DOHH2 (cell line): ENCODE data around the gene FGFR1OP2.

Source experiments
- H3F3A ChIP-seq: fragments of 200-600 bp; sonication (generic), shearing (Covaris generic); 2 replicates; pipeline ENCODE4 v1.6.0; 2016; ENCODE audit warnings: antibody characterized with exemption, mild to moderate bottlenecking; ENCODE audit not compliant: control insufficient read depth, insufficient read depth
- H3K27ac ChIP-seq: fragments of 200-600 bp; sonication (generic); 2 replicates; pipeline ENCODE4 v1.5.1; 2014; ENCODE audit warnings: low read depth, mild to moderate bottlenecking, low read length, moderate library complexity
- H3K27me3 ChIP-seq: fragments of 200-600 bp; sonication (generic); 2 replicates; pipeline ENCODE4 v1.6.1; 2014; ENCODE audit warnings: mild to moderate bottlenecking, low read length, mixed read lengths; ENCODE audit not compliant: control insufficient read depth
- H3K36me3 ChIP-seq: fragments of 200-600 bp; sonication (generic); 2 replicates; pipeline ENCODE4 v1.6.1; 2014; ENCODE audit warnings: mild to moderate bottlenecking, low read length, moderate library complexity, mixed read lengths; ENCODE audit not compliant: control insufficient read depth
- H3K4me1 ChIP-seq: fragments of 200-600 bp; sonication (generic); 2 replicates; pipeline ENCODE4 v1.6.1; 2014; ENCODE audit warnings: mild to moderate bottlenecking, low read length, mixed read lengths; ENCODE audit not compliant: control insufficient read depth
- H3K4me2 ChIP-seq: fragments of 200-600 bp; sonication (generic); 2 replicates; pipeline ENCODE4 v1.6.0; 2014; ENCODE audit warnings: mild to moderate bottlenecking, low read length, moderate library complexity
- H3K4me3 ChIP-seq: fragments of 200-600 bp; sonication (generic); 2 replicates; pipeline ENCODE4 v1.5.1; 2014; ENCODE audit warnings: mild to moderate bottlenecking, low read length, mixed read lengths
- H3K79me2 ChIP-seq: fragments of 200-600 bp; sonication (generic); 2 replicates; pipeline ENCODE4 v1.6.1; 2014; ENCODE audit warnings: mild to moderate bottlenecking, low read length, mixed read lengths; ENCODE audit not compliant: control insufficient read depth
- H3K9me2 ChIP-seq: fragments of 200-600 bp; sonication (generic); replicated peaks from 2 replicates; pipeline ENCODE4 v1.6.1; 2014; ENCODE audit warnings: mild to moderate bottlenecking, low read length, mixed read lengths; ENCODE audit not compliant: control insufficient read depth
- H3K9me3 ChIP-seq: fragments of 200-600 bp; sonication (generic); 2 replicates; pipeline ENCODE4 v1.6.1; 2014; ENCODE audit warnings: antibody characterized with exemption, low read length, mixed read lengths; ENCODE audit not compliant: control insufficient read depth, insufficient read depth
- H4K20me1 ChIP-seq: fragments of 200-600 bp; sonication (generic); 2 replicates; pipeline ENCODE4 v1.6.0; 2014; ENCODE audit warnings: low read depth, mild to moderate bottlenecking, antibody characterized with exemption, low read length, moderate library complexity; ENCODE audit not compliant: control insufficient read depth, insufficient read depth
- EZH2phosphoT487 ChIP-seq: fragments of 200-600 bp; sonication (generic); IDR thresholded peaks from 2 replicates; pipeline ENCODE4 v1.6.1; 2017; ENCODE audit warnings: borderline replicate concordance, mild to moderate bottlenecking, antibody characterized with exemption, low read length, moderate library complexity, mixed read lengths
- TF ChIP-seq, protein P1 (sequence below): fragments of 200-600 bp; sonication (generic); IDR thresholded peaks from one replicate; pipeline ENCODE4 v1.5.1; 2014; ENCODE audit warnings: antibody characterized with exemption, mild to moderate bottlenecking, low read depth, low read length; ENCODE audit not compliant: poor library complexity, severe bottlenecking

FGFR1OP2 gene

DNA sequence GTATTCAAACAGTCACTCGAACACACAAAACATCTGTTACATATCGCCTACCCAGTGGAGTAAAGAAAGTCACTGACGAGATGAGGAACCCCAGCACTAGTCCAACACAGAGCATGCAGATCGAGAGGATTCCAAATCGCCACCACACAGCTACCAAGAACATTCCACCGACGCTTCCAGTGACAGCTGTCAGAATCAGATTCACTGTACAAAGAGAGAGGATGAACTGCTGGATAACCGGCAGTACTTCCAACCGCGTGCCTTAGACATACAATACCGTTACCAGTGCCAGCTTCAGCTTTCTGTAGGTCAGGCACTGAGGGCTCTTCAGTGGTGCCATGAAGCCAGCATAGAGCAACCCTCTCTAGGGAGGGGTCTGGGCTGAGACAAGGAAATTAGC is 41.5 kb downstream of the FGFR1OP2 start:
- Histone ChIP-seq H3K9me2 (no peaks in the 10 kb centered on the region), H3K79me2 (no peaks in the 10 kb centered on the region), H4K20me1 (no peaks in the 10 kb centered on the region), H3K4me1 (peaks cover 4% of the 10 kb centered on the region; the same call in 1 of the 2 replicates), H3K36me3 (peaks cover 2% of the 10 kb centered on the region), H3K4me3 (no peak overlapping the region), H3K27ac (no peak overlapping the region), H3K4me2 (no peak overlapping the region), H3F3A (no peaks in the 10 kb centered on the region), H3K27me3 (no peaks in the 10 kb centered on the region), H3K9me3 (no peaks in the 10 kb centered on the region)
- TF ChIP-seq, protein P1, sequence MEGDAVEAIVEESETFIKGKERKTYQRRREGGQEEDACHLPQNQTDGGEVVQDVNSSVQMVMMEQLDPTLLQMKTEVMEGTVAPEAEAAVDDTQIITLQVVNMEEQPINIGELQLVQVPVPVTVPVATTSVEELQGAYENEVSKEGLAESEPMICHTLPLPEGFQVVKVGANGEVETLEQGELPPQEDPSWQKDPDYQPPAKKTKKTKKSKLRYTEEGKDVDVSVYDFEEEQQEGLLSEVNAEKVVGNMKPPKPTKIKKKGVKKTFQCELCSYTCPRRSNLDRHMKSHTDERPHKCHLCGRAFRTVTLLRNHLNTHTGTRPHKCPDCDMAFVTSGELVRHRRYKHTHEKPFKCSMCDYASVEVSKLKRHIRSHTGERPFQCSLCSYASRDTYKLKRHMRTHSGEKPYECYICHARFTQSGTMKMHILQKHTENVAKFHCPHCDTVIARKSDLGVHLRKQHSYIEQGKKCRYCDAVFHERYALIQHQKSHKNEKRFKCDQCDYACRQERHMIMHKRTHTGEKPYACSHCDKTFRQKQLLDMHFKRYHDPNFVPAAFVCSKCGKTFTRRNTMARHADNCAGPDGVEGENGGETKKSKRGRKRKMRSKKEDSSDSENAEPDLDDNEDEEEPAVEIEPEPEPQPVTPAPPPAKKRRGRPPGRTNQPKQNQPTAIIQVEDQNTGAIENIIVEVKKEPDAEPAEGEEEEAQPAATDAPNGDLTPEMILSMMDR = no peak
- no peak for TF ChIP-seq EZH2phosphoT487

DNA sequence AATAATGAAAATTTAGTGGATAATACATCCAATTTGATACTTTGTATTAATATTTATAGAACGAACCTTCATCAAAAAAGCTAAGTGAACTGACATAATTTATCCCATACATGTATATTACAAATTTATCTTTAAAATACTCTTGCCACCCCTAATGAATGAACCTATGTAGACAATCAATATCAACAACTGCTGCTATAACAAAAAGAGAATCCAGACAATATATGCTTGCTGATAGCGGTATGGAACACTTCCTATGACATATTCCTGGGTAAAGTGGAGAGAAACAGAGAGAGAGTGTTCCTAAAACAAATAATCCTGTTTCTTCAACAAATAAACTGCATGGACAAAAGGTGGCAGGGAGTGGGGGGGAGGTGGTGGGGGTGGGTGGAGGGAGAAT is 44.6 kb downstream of the FGFR1OP2 start:
- Histone ChIP-seq H4K20me1 (no peaks in the 10 kb centered on the region), H3K27ac (no peak overlapping the region), H3K4me2 (no peak overlapping the region), H3K79me2 (no peaks in the 10 kb centered on the region), H3K4me1 (peaks cover 4% of the 10 kb centered on the region; the same call in 1 of the 2 replicates), H3K9me2 (no peaks in the 10 kb centered on the region), H3K4me3 (no peak overlapping the region), H3K36me3 (peaks cover 6% of the 10 kb centered on the region), H3K27me3 (no peaks in the 10 kb centered on the region), H3F3A (no peaks in the 10 kb centered on the region), H3K9me3 (no peaks in the 10 kb centered on the region)
- TF ChIP-seq EZH2phosphoT487 = no peak
- TF ChIP-seq, protein P1 = no peak

DNA sequence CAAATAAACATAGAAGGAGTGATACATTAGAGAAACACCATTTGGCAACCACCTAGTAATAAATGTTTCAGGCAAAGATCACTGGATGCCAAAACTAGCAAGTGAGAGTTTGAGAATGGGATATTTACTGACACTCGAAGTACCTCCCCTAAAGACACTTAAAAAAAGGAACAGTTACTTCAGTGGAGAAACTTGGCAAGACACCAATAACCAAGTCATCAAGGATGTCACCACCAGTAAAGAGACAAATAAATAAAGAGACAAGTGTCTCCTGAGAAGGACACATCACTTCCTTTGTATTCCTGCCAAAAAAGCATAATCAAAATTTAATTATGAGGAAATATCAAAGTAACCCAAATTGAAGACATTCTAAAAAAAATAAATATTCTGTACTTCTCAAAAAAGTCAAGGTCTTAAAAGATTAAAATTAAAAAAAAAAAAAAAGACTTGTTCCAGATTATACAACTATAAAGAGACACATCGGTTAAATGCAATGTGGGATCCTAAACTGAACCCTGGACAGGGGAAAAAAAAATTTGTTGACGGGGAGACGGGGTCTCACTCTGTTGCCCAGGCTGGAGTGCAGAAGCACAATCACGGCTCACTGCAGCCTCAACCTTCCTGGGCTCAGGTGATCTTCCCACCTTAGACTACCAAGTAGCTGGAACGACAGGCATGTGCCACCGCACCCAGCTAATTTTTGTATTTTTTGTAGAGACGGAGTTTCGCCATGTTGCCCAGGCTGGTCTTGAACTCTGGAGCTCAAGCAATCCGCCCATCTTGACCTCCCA is 49.6 kb downstream of the FGFR1OP2 start:
- Histone ChIP-seq H3K27me3 (no peaks in the 10 kb centered on the region), H3K27ac (no peak overlapping the region), H3K9me2 (no peaks in the 10 kb centered on the region), H3K79me2 (no peaks in the 10 kb centered on the region), H3F3A (no peaks in the 10 kb centered on the region), H3K9me3 (no peaks in the 10 kb centered on the region), H3K36me3 (peaks cover 4% of the 10 kb centered on the region), H3K4me1 (peaks cover 4% of the 10 kb centered on the region; the same call in 1 of the 2 replicates), H4K20me1 (no peaks in the 10 kb centered on the region), H3K4me2 (no peak overlapping the region), H3K4me3 (no peak overlapping the region)
- TF ChIP-seq, protein P1 = no peak
- no peak for TF ChIP-seq EZH2phosphoT487
